ENCODE data around the gene KLK12. TPM values are rescaled to one million over a fixed set of nuclear protein-coding genes. Genes with fewer than 3 reads are reported as not detected.

The KLK12 gene
- total RNA-seq, 1 donor from 2014 or later = not detected

GRCh38 chr19:51031220-51031879 is 3.5 kb downstream of the KLK12 start:
- H3K36me3 Mint-ChIP-seq (ENCODE audit: low read depth) = no peaks in the 10 kb centered on the region
- no peak for DNase-seq (ENCODE audit: low read depth, low spot score)
- H3K27me3 Mint-ChIP-seq (ENCODE audit: low read depth) = peaks cover 33% of the 10 kb centered on the region
- no peak overlapping the region for H3K27ac Mint-ChIP-seq (ENCODE audit: unreplicated experiment)
- H3K4me3 Mint-ChIP-seq = no peak overlapping the region
- no peak for TF ChIP-seq CTCF (conservative IDR thresholded peaks at IDR 0.05)
- H3K9me3 Mint-ChIP-seq = peaks cover 5% of the 10 kb centered on the region
- no peaks in the 10 kb centered on the region for H3K4me1 Mint-ChIP-seq

- H3K4me1 Mint-ChIP-seq = no peaks in the 10 kb centered on the region
- no peak overlapping the region for H3K4me3 Mint-ChIP-seq
- peaks cover 5% of the 10 kb centered on the region for H3K9me3 Mint-ChIP-seq
- H3K27me3 Mint-ChIP-seq (ENCODE audit: low read depth) = peaks cover 30% of the 10 kb centered on the region
- no peak for TF ChIP-seq CTCF (conservative IDR thresholded peaks at IDR 0.05)
- no peak for DNase-seq (ENCODE audit: low read depth, low spot score)
- no peaks in the 10 kb centered on the region for H3K36me3 Mint-ChIP-seq (ENCODE audit: low read depth)
- H3K27ac Mint-ChIP-seq (ENCODE audit: unreplicated experiment) = no peak overlapping the region
Observed at GRCh38 chr19:51030631-51031030, 4.2 kb downstream of the KLK12 start.

DNA sequence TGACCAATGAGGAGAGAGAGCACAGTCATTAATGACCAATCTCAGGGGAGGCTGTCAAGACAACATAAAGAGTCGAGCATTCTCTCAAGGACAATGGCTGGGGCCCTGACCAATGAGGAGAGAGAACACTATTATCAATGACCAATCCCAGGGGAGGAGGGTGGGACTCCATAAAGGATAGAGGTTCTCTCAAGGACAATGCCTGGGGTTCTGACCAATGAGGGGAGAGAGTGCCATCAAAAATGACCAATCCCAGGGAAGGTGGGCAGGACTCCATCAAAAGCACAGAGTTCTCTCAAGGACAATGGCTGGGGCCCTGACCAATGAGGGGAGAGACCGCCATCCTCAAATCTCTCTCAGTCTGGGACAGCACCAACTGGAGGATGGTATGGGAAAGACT is 5.1 kb downstream of the KLK12 start:
- Mint-ChIP-seq H3K9me3 (peaks cover 5% of the 10 kb centered on the region), H3K4me1 (no peaks in the 10 kb centered on the region), H3K4me3 (no peak overlapping the region), H3K36me3 (ENCODE audit: low read depth) (no peaks in the 10 kb centered on the region), H3K27me3 (ENCODE audit: low read depth) (peaks cover 31% of the 10 kb centered on the region), H3K27ac (ENCODE audit: unreplicated experiment) (no peak overlapping the region)
- TF ChIP-seq CTCF (conservative IDR thresholded peaks at IDR 0.05) = no peak
- no peak for DNase-seq (ENCODE audit: low read depth, low spot score)

DNA sequence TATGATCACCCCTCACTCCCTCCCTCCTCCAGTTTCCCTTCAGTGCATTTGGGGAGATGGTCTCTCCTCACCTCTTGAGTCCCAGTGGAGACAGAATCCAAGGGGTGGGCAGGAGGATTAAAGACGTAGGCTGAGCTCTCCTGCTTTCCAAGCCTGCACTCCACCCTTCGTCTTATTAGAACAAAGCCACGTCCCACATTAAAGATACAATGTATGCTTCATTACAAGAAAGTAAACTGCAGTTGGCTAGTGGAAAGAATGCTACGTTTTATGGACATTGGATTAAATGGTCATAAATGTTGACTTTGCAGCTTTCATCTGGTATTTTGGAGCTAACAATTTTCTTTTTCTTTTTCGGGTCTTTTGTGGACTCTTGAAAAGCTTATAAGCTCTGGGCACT is 6.9 kb downstream of the KLK12 start:
- no peak overlapping the region for H3K4me3 Mint-ChIP-seq
- H3K27me3 Mint-ChIP-seq (ENCODE audit: low read depth) = peaks cover 37% of the 10 kb centered on the region
- H3K36me3 Mint-ChIP-seq (ENCODE audit: low read depth) = no peaks in the 10 kb centered on the region
- H3K9me3 Mint-ChIP-seq = peaks cover 5% of the 10 kb centered on the region
- no peak for DNase-seq (ENCODE audit: low read depth, low spot score)
- H3K4me1 Mint-ChIP-seq = no peaks in the 10 kb centered on the region
- TF ChIP-seq CTCF (conservative IDR thresholded peaks at IDR 0.05) = no peak
- H3K27ac Mint-ChIP-seq (ENCODE audit: unreplicated experiment) = no peak overlapping the region

DNA sequence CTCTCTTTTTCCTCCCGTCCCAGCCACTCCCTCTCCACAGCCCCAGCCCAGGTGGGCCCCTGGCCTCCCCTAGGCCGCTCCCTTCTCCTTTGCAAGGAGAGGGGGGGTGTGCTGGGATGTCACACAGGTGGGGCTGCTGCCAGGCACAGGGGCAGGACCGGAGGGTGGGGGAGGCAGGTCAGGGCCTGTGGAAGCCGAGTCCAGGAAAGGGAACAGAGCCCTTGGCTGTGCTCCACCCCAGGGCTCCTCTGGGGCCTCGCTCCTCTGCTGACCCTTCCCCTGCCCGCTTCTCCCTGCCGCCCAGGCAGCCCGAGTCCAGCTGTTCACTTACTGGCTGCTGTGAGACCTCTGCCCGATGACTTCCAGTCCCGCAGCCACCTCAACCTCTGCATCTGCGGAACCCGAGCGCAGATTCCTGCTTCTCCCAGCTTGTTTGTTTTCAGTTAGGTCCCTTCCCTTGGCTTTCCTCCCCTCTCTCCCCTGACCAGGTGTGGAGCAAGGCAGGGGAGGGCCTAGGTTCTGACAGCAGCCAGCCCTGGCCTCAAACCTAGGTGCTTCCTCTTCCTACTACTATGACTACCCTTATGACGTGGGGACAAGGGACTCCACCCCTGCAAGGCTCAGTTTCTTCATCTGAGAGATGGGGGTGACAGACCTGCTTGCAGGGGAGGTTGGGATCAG is 7.5 kb downstream of the KLK12 start:
- no peak overlapping the region for H3K27ac Mint-ChIP-seq (ENCODE audit: unreplicated experiment)
- H3K27me3 Mint-ChIP-seq (ENCODE audit: low read depth) = peaks cover 44% of the 10 kb centered on the region
- TF ChIP-seq CTCF (conservative IDR thresholded peaks at IDR 0.05) = no peak
- no peaks in the 10 kb centered on the region for H3K4me1 Mint-ChIP-seq
- no peak for DNase-seq (ENCODE audit: low read depth, low spot score)
- no peak overlapping the region for H3K4me3 Mint-ChIP-seq
- H3K9me3 Mint-ChIP-seq = peaks cover 5% of the 10 kb centered on the region
- no peaks in the 10 kb centered on the region for H3K36me3 Mint-ChIP-seq (ENCODE audit: low read depth)
